ENCODE results near the gene ZP4. TPM values are rescaled to one million over a fixed set of nuclear protein-coding genes. Genes with fewer than 3 reads are reported as not detected.

Gene ZP4
- total RNA-seq, 1 donor from 2014 or later, result 0.27 TPM

DNA sequence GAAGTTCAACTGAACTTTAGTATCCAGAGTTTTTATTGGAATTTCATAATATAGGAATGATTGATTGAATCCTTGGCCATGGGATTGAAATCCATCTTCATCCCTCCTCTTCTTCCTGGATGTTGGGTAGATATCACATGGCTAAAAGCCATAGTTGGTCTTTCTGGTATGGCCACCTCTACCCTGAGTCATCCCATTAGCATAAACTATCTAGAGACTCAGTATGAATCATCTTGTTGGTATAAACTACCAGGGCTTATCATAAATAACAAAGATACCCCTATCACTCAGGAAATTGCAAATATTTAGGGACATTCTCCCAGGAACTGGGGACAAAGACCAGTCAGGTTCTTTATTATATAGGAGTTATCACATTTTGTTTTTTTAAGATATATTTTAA, 21.2 kb upstream of the ZP4 start:
- no peak for FAIRE-seq

DNA sequence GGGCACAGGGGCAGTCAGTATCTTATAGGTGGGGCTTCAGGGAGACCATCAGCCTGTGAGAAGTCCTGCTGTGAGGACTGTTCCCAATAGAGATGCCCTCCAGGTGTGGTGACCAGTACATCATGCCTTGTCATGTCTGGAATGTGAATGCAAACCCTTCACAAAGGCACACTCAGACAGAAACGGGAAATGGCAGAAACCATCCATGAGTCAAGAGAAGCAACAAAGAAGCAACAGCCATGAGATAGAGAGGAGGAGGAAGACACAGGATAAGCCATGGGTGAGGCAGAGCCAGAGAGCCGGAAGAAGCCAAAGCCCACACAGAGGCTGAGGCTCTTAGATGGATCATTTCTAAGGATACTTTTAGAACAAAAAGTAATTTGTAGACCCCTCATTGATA, 20.1 kb upstream of the ZP4 start:
- H3K79me2 ChIP-seq (ENCODE audit: insufficient read depth, low read length), result no peaks in the 10 kb centered on the region
- no peak overlapping the region for H3K4me3 Mint-ChIP-seq (ENCODE audit: unreplicated experiment)
- no peak overlapping the region for H3K27ac Mint-ChIP-seq (ENCODE audit: unreplicated experiment)
- H3K4me1 Mint-ChIP-seq (ENCODE audit: low read depth, unreplicated experiment), result no peaks in the 10 kb centered on the region
- no peaks in the 10 kb centered on the region for H4K20me1 ChIP-seq (ENCODE audit: insufficient read depth, low read length)
- FAIRE-seq, result no peak
- peaks cover 4% of the 10 kb centered on the region for H3K9me3 Mint-ChIP-seq (ENCODE audit: unreplicated experiment)
- no peaks in the 10 kb centered on the region for H3K4me1 ChIP-seq (ENCODE audit: insufficient read depth, low read length)
- H2AFZ ChIP-seq (ENCODE audit: low read depth, low read length), result no peak overlapping the region
- H3K4me2 ChIP-seq (ENCODE audit: low read length), result no peak overlapping the region
- no peak overlapping the region for H3K9ac ChIP-seq (ENCODE audit: low read length)
- H3K4me3 ChIP-seq (ENCODE audit: insufficient read depth, low read depth, low read length), result no peak overlapping the region
- no peaks in the 10 kb centered on the region for H3K9me3 ChIP-seq (ENCODE audit: insufficient read depth, low read depth, low read length)
- peaks cover 3% of the 10 kb centered on the region for H3K27me3 Mint-ChIP-seq (ENCODE audit: low read depth, unreplicated experiment)
- H3K27me3 ChIP-seq (ENCODE audit: insufficient read depth, low read length), result no peaks in the 10 kb centered on the region
- H3K36me3 ChIP-seq (ENCODE audit: insufficient read depth, low read length), result no peaks in the 10 kb centered on the region
- H3K36me3 Mint-ChIP-seq (ENCODE audit: low read depth, unreplicated experiment), result no peaks in the 10 kb centered on the region
- no peak for TF ChIP-seq EZH2 (IDR thresholded peaks at IDR 0.05; ENCODE audit: insufficient read depth, low read length)
- TF ChIP-seq, protein P1, sequence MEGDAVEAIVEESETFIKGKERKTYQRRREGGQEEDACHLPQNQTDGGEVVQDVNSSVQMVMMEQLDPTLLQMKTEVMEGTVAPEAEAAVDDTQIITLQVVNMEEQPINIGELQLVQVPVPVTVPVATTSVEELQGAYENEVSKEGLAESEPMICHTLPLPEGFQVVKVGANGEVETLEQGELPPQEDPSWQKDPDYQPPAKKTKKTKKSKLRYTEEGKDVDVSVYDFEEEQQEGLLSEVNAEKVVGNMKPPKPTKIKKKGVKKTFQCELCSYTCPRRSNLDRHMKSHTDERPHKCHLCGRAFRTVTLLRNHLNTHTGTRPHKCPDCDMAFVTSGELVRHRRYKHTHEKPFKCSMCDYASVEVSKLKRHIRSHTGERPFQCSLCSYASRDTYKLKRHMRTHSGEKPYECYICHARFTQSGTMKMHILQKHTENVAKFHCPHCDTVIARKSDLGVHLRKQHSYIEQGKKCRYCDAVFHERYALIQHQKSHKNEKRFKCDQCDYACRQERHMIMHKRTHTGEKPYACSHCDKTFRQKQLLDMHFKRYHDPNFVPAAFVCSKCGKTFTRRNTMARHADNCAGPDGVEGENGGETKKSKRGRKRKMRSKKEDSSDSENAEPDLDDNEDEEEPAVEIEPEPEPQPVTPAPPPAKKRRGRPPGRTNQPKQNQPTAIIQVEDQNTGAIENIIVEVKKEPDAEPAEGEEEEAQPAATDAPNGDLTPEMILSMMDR (IDR thresholded peaks at IDR 0.05; ENCODE audit: insufficient read depth, low read depth, low read length), result no peak
- H3K27ac ChIP-seq (ENCODE audit: low read depth, low read length), result no peak overlapping the region
- DNase-seq (ENCODE audit: low read depth), result no peak

More for the DNA sequence above, 21.2 kb upstream of the ZP4 start:
- no peaks in the 10 kb centered on the region for H3K79me2 ChIP-seq (ENCODE audit: insufficient read depth, low read length)
- H3K4me2 ChIP-seq (ENCODE audit: low read length), result no peak overlapping the region
- H3K27ac Mint-ChIP-seq (ENCODE audit: unreplicated experiment), result no peak overlapping the region
- peaks cover 4% of the 10 kb centered on the region for H3K9me3 Mint-ChIP-seq (ENCODE audit: unreplicated experiment)
- H3K9ac ChIP-seq (ENCODE audit: low read length), result no peak overlapping the region
- no peaks in the 10 kb centered on the region for H3K27me3 ChIP-seq (ENCODE audit: insufficient read depth, low read length)
- no peak for TF ChIP-seq EZH2 (IDR thresholded peaks at IDR 0.05; ENCODE audit: insufficient read depth, low read length)
- TF ChIP-seq, protein P1 (IDR thresholded peaks at IDR 0.05; ENCODE audit: insufficient read depth, low read depth, low read length), result no peak
- peak; percentile 39 for DNase-seq (ENCODE audit: low read depth)
- no peak overlapping the region for H3K4me3 ChIP-seq (ENCODE audit: insufficient read depth, low read depth, low read length)
- H3K27ac ChIP-seq (ENCODE audit: low read depth, low read length), result no peak overlapping the region
- H2AFZ ChIP-seq (ENCODE audit: low read depth, low read length), result no peak overlapping the region
- H3K4me3 Mint-ChIP-seq (ENCODE audit: unreplicated experiment), result no peak overlapping the region
- H3K36me3 ChIP-seq (ENCODE audit: insufficient read depth, low read length), result no peaks in the 10 kb centered on the region
- no peaks in the 10 kb centered on the region for H3K9me3 ChIP-seq (ENCODE audit: insufficient read depth, low read depth, low read length)
- H4K20me1 ChIP-seq (ENCODE audit: insufficient read depth, low read length), result no peaks in the 10 kb centered on the region
- H3K36me3 Mint-ChIP-seq (ENCODE audit: low read depth, unreplicated experiment), result no peaks in the 10 kb centered on the region
- no peaks in the 10 kb centered on the region for H3K4me1 Mint-ChIP-seq (ENCODE audit: low read depth, unreplicated experiment)
- no peaks in the 10 kb centered on the region for H3K4me1 ChIP-seq (ENCODE audit: insufficient read depth, low read length)
- peaks cover 3% of the 10 kb centered on the region for H3K27me3 Mint-ChIP-seq (ENCODE audit: low read depth, unreplicated experiment)

DNA sequence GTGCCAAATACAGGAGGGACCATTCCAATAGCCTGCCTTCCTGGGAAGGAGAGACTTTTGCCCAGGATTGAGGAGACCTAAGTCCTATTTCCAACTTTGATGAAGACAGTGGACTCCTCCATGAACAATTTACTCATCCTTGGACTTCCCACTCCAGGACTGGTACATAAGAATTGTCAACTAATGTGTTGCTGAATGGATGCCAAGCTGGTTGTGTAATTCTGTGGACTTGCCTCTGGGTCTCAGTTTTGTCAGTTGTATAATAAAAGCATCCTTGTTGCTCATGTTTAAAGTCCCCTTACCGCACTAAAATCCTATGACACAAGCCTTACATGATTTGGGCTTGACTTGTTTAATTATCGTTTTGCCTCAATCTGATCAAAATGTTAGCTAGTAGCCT, 13.2 kb upstream of the ZP4 start:
- H3K4me1 Mint-ChIP-seq (ENCODE audit: low read depth, unreplicated experiment), result no peaks in the 10 kb centered on the region
- FAIRE-seq, result no peak
- H3K4me3 Mint-ChIP-seq (ENCODE audit: unreplicated experiment), result no peak overlapping the region

More for the DNA sequence above, 13.2 kb upstream of the ZP4 start:
- Histone ChIP-seq H3K4me1 (ENCODE audit: insufficient read depth, low read length) (no peaks in the 10 kb centered on the region), H3K79me2 (ENCODE audit: insufficient read depth, low read length) (no peaks in the 10 kb centered on the region), H3K27ac (ENCODE audit: low read depth, low read length) (no peak overlapping the region), H3K36me3 (ENCODE audit: insufficient read depth, low read length) (no peaks in the 10 kb centered on the region), H3K4me3 (ENCODE audit: insufficient read depth, low read depth, low read length) (no peak overlapping the region), H3K9me3 (ENCODE audit: insufficient read depth, low read depth, low read length) (no peaks in the 10 kb centered on the region), H2AFZ (ENCODE audit: low read depth, low read length) (no peak overlapping the region), H3K9ac (ENCODE audit: low read length) (no peak overlapping the region), H3K27me3 (ENCODE audit: insufficient read depth, low read length) (no peaks in the 10 kb centered on the region), H4K20me1 (ENCODE audit: insufficient read depth, low read length) (no peaks in the 10 kb centered on the region), H3K4me2 (ENCODE audit: low read length) (no peak overlapping the region)
- no peaks in the 10 kb centered on the region for H3K9me3 Mint-ChIP-seq (ENCODE audit: unreplicated experiment)
- no peak for DNase-seq (ENCODE audit: low read depth)
- TF ChIP-seq, protein P1 (IDR thresholded peaks at IDR 0.05; ENCODE audit: insufficient read depth, low read depth, low read length), result no peak
- no peak for TF ChIP-seq EZH2 (IDR thresholded peaks at IDR 0.05; ENCODE audit: insufficient read depth, low read length)
- no peak overlapping the region for H3K27ac Mint-ChIP-seq (ENCODE audit: unreplicated experiment)
- H3K36me3 Mint-ChIP-seq (ENCODE audit: low read depth, unreplicated experiment), result no peaks in the 10 kb centered on the region
- H3K27me3 Mint-ChIP-seq (ENCODE audit: low read depth, unreplicated experiment), result peaks cover 3% of the 10 kb centered on the region
